ENCODE data around the gene LSP1.

Gene LSP1

GRCh38 chr11:1920128-1920908, 67.4 kb downstream of the LSP1 start:
- no peak for DNase-seq

- no peak for DNase-seq
Measured at GRCh38 chr11:1920909-1921573, 68.2 kb downstream of the LSP1 start.

- DNase-seq = no peak
Measured at GRCh38 chr11:1921574-1922141, 68.8 kb downstream of the LSP1 start.

GRCh38 chr11:1922481-1923081, 69.7 kb downstream of the LSP1 start:
- DNase-seq = no peak

GRCh38 chr11:1923201-1923956, 70.5 kb downstream of the LSP1 start:
- DNase-seq = no peak

GRCh38 chr11:1924181-1924580, 71.3 kb downstream of the LSP1 start:
- no peak for DNase-seq

GRCh38 chr11:1924646-1925372, 71.9 kb downstream of the LSP1 start:
- no peak for DNase-seq

- DNase-seq = no peak
Measured at GRCh38 chr11:1925373-1926155, 72.7 kb downstream of the LSP1 start.

GRCh38 chr11:1926156-1927025, 73.5 kb downstream of the LSP1 start:
- DNase-seq = no peak

- no peak for DNase-seq
Measured at GRCh38 chr11:1927026-1927847, 74.4 kb downstream of the LSP1 start.

- no peak for DNase-seq
Measured at GRCh38 chr11:1927848-1928469, 75.1 kb downstream of the LSP1 start.

- no peak for DNase-seq
Measured at GRCh38 chr11:1928470-1928890, 75.6 kb downstream of the LSP1 start.

GRCh38 chr11:1928891-1929541, 76.1 kb downstream of the LSP1 start:
- DNase-seq = no peak

- no peak for DNase-seq
Measured at GRCh38 chr11:1929621-1930461, 77.0 kb downstream of the LSP1 start.

- DNase-seq = no peak
Measured at GRCh38 chr11:1930462-1930830, 77.6 kb downstream of the LSP1 start.

- DNase-seq = no peak
Measured at GRCh38 chr11:1931341-1932104, 78.6 kb downstream of the LSP1 start.

GRCh38 chr11:1932105-1932480, 79.2 kb downstream of the LSP1 start:
- DNase-seq = no peak
